ENCODE results near the gene DOK4.

The DOK4 gene

GRCh38 chr16:57485916-57486857 lies at the start of gene DOK4:
DOK4 (minus strand) TSS chr16:57486493; CDS start chr16:57479507, 6,986 bp downstream.
- H3K4me3 Mint-ChIP-seq = peak within 1 kb of the TSS; percentile 94
- peaks cover 5% of the 10 kb centered on the region for H3K9me3 Mint-ChIP-seq
- peak within 1 kb of the TSS; percentile 78 for H3K27ac Mint-ChIP-seq
- no peaks in the 10 kb centered on the region for H3K27me3 Mint-ChIP-seq (ENCODE audit: low read depth, poor library complexity)
- DNase-seq = peak; percentile 93
- H3K36me3 Mint-ChIP-seq (ENCODE audit: low read depth) = no peaks in the 10 kb centered on the region
- peaks cover 33% of the 10 kb centered on the region for H3K4me1 Mint-ChIP-seq
- no peak for TF ChIP-seq CTCF (IDR thresholded peaks at IDR 0.05)

GRCh38 chr16:57535680-57536305 lies 49.5 kb upstream of the DOK4 start:
- peak; percentile 96 for DNase-seq
- Mint-ChIP-seq H3K4me3 (peak overlapping the region; percentile 86), H3K4me1 (peaks cover 63% of the 10 kb centered on the region), H3K27me3 (ENCODE audit: low read depth, poor library complexity) (peaks cover 24% of the 10 kb centered on the region), H3K27ac (no peak overlapping the region), H3K36me3 (ENCODE audit: low read depth) (no peaks in the 10 kb centered on the region), H3K9me3 (no peaks in the 10 kb centered on the region)
- TF ChIP-seq CTCF (IDR thresholded peaks at IDR 0.05) = no peak

- Mint-ChIP-seq H3K27me3 (ENCODE audit: low read depth, poor library complexity) (peaks cover 26% of the 10 kb centered on the region), H3K4me1 (peaks cover 70% of the 10 kb centered on the region), H3K4me3 (peak overlapping the region; percentile 86), H3K27ac (no peak overlapping the region), H3K36me3 (ENCODE audit: low read depth) (no peaks in the 10 kb centered on the region), H3K9me3 (no peaks in the 10 kb centered on the region)
- DNase-seq = no peak
- no peak for TF ChIP-seq CTCF (IDR thresholded peaks at IDR 0.05)
Measured at GRCh38 chr16:57534881-57535658, 48.8 kb upstream of the DOK4 start.

- peaks cover 5% of the 10 kb centered on the region for H3K36me3 Mint-ChIP-seq (ENCODE audit: low read depth)
- peaks cover 33% of the 10 kb centered on the region for H3K27me3 Mint-ChIP-seq (ENCODE audit: low read depth, poor library complexity)
- no peak for TF ChIP-seq CTCF (IDR thresholded peaks at IDR 0.05)
- DNase-seq = no peak
- H3K9me3 Mint-ChIP-seq = no peaks in the 10 kb centered on the region
- peaks cover 77% of the 10 kb centered on the region for H3K4me1 Mint-ChIP-seq
- peak overlapping the region; percentile 38 for H3K27ac Mint-ChIP-seq
- H3K4me3 Mint-ChIP-seq = peak overlapping the region; percentile 86
Measured at GRCh38 chr16:57534337-57534880, 48.1 kb upstream of the DOK4 start.

- no peak for DNase-seq
- peaks cover 38% of the 10 kb centered on the region for H3K27me3 Mint-ChIP-seq (ENCODE audit: low read depth, poor library complexity)
- TF ChIP-seq CTCF (IDR thresholded peaks at IDR 0.05) = no peak
- no peaks in the 10 kb centered on the region for H3K9me3 Mint-ChIP-seq
- H3K36me3 Mint-ChIP-seq (ENCODE audit: low read depth) = peaks cover 7% of the 10 kb centered on the region
- H3K4me1 Mint-ChIP-seq = peaks cover 79% of the 10 kb centered on the region
- H3K27ac Mint-ChIP-seq = peak overlapping the region; percentile 86
- peak overlapping the region; percentile 86 for H3K4me3 Mint-ChIP-seq
Measured at GRCh38 chr16:57533431-57534336, 47.4 kb upstream of the DOK4 start.

All from nephron progenitor cell (in vitro differentiated cells).